Liver (tissue), 9 donors: ENCODE measurements around the gene B3GAT2. TPM values are rescaled to one million over a fixed set of nuclear protein-coding genes. Genes with fewer than 3 reads are reported as not detected.

Experiments
- DNase-seq: peaks from one replicate; pipeline ENCODE4 v3.0.0-alpha.2; 2017; ENCODE audit warnings: low spot score
- H3K27ac ChIP-seq, 2 donors: one replicate each; pipeline ENCODE4 v1.7.0; 2013; ENCODE audit warnings: inconsistent platforms in 2 of 2, low read length in 2 of 2, control low read depth in 1 of 2, low read depth in 1 of 2, mild to moderate bottlenecking in 1 of 2
- H3K27me3 ChIP-seq, 4 donors: one replicate each; pipeline versions ENCODE4 v1.6.1 to v1.7.0; 2013; ENCODE audit warnings: low read length in 3 of 4, inconsistent platforms in 1 of 4, mild to moderate bottlenecking in 1 of 4, moderate library complexity in 1 of 4; ENCODE audit not compliant: control insufficient read depth in 4 of 4, insufficient read depth in 4 of 4
- H3K36me3 ChIP-seq, 4 donors: one replicate each; pipeline versions ENCODE4 v1.6.1 to v1.7.0; 2013; ENCODE audit warnings: low read length in 3 of 4, mild to moderate bottlenecking in 3 of 4, low read depth in 1 of 4, moderate library complexity in 1 of 4; ENCODE audit not compliant: control insufficient read depth in 4 of 4, insufficient read depth in 3 of 4
- H3K4me1 ChIP-seq, 4 donors: one replicate each; pipeline versions ENCODE4 v1.6.1 to v1.7.0; 2013; ENCODE audit warnings: low read length in 3 of 4, mild to moderate bottlenecking in 3 of 4, moderate library complexity in 1 of 4; ENCODE audit not compliant: control insufficient read depth in 4 of 4, insufficient read depth in 4 of 4
- H3K4me3 ChIP-seq, 3 donors: one replicate each; pipeline versions ENCODE4 v1.6.1 to v1.7.0; 2013; ENCODE audit warnings: low read length in 3 of 3, control low read depth in 1 of 3, low read depth in 1 of 3, mild to moderate bottlenecking in 1 of 3
- H3K9ac ChIP-seq, 2 donors: one replicate each; pipeline ENCODE4 v1.7.0; 2013; ENCODE audit warnings: low read length in 2 of 2, mild to moderate bottlenecking in 2 of 2, moderate library complexity in 2 of 2, control low read depth in 1 of 2, low read depth in 1 of 2
- H3K9me3 ChIP-seq, 4 donors: one replicate each; pipeline versions ENCODE4 v1.6.1 to v1.7.0; 2013; ENCODE audit warnings: low read length in 3 of 4; ENCODE audit not compliant: control insufficient read depth in 4 of 4
- EGR1 ChIP-seq, 2 donors: IDR thresholded peaks; 2 replicates each; pipeline ENCODE4 v1.6.1; 2016 to 2018; ENCODE audit warnings: antibody characterized with exemption in 2 of 2, low read depth in 2 of 2
- FOXA1 ChIP-seq: IDR thresholded peaks from 2 replicates; pipeline ENCODE4 v1.6.1; 2016; ENCODE audit warnings: antibody characterized with exemption
- FOXA2 ChIP-seq: IDR thresholded peaks from 2 replicates; pipeline ENCODE4 v1.6.1; 2016; ENCODE audit warnings: antibody characterized with exemption
- GABPA ChIP-seq, 2 donors: IDR thresholded peaks in 1 of 2; conservative IDR thresholded peaks in 1 of 2; 2 replicates each; pipeline ENCODE4 v1.6.1; 2016; ENCODE audit warnings: antibody characterized with exemption in 2 of 2, mild to moderate bottlenecking in 1 of 2, moderate library complexity in 1 of 2
- HNF4A ChIP-seq, 2 donors: conservative IDR thresholded peaks; 2 replicates each; pipeline ENCODE4 v1.6.1; 2016; ENCODE audit warnings: antibody characterized with exemption in 2 of 2, mild to moderate bottlenecking in 2 of 2
- HNF4G ChIP-seq: IDR thresholded peaks from 2 replicates; pipeline ENCODE4 v1.6.1; 2016; ENCODE audit warnings: antibody characterized with exemption
- JUND ChIP-seq, 2 donors: IDR thresholded peaks; 2 replicates each; pipeline ENCODE4 v1.6.1; 2016; ENCODE audit warnings: antibody characterized with exemption in 2 of 2
- RAD21 ChIP-seq, 2 donors: IDR thresholded peaks; 2 replicates each; pipeline ENCODE4 v1.6.1; 2016; ENCODE audit warnings: antibody characterized with exemption in 2 of 2, mild to moderate bottlenecking in 2 of 2
- RXRA ChIP-seq, 2 donors: IDR thresholded peaks; 2 replicates each; pipeline ENCODE4 v1.6.1; 2017 to 2018; ENCODE audit warnings: antibody characterized with exemption in 2 of 2, mild to moderate bottlenecking in 1 of 2
- SP1 ChIP-seq: IDR thresholded peaks from 2 replicates; pipeline ENCODE4 v1.6.1; 2018; ENCODE audit warnings: antibody characterized with exemption, mild to moderate bottlenecking
- TAF1 ChIP-seq: conservative IDR thresholded peaks from 2 replicates; pipeline ENCODE4 v1.6.1; 2016; ENCODE audit warnings: antibody characterized with exemption, mild to moderate bottlenecking
- YY1 ChIP-seq: IDR thresholded peaks from 2 replicates; pipeline ENCODE4 v1.6.1; 2016; ENCODE audit warnings: antibody characterized with exemption, mild to moderate bottlenecking
- WGBS: extraction: QIAGEN DNeasy Blood & Tissue Kit; methylation state at CpG from one replicate; pipeline ENCODE4 v1.1.7; 2013; 5-methylcytosine and 5-hydroxymethylcytosine counted together
- polyA plus RNA-seq, 2 donors: library from polyadenylated mRNA; stranded (reverse) in 1 of 2; unstranded in 1 of 2; fragments of 200-250 nt in 1 of 2; fragments of >200 nt in 1 of 2; fragmentation: Nextera tagmentation in 1 of 2; extraction: Ambion mirVana in 1 of 2; gene quantifications; one replicate each; pipeline versions ENCODE4 v1.2.1 to v1.2.3, GENCODE V29; 2013 to 2015
- total RNA-seq, 2 donors: library from RNA; depleted of rRNA; stranded (reverse); fragments of >200 nt; gene quantifications; one replicate each; pipeline ENCODE4 v1.2.3, GENCODE V29; 2014
- TF ChIP-seq, protein P1 (sequence below): IDR thresholded peaks from 2 replicates; pipeline ENCODE4 v1.6.1; 2016; ENCODE audit warnings: antibody characterized with exemption
- TF ChIP-seq, protein P2 (sequence below): fragments of 150-350 bp; IDR thresholded peaks from 2 replicates; pipeline ENCODE4 v1.5.1; 2017; ENCODE audit warnings: improper control_type of control experiment, low read depth, low read length; ENCODE audit not compliant: missing input control
- TF ChIP-seq, protein P3 (sequence below): IDR thresholded peaks from 2 replicates; pipeline ENCODE4 v1.6.1; 2016; ENCODE audit warnings: antibody characterized with exemption
- TF ChIP-seq, protein P4 (sequence below): IDR thresholded peaks from 2 replicates; pipeline ENCODE4 v1.6.1; 2016; ENCODE audit warnings: antibody characterized with exemption
- donor health status: healthy.
- donor health status: healthy.
- donor health status: healthy.
- donor health status: healthy.
- donor health status: healthy.

The B3GAT2 gene
- total and polyA plus RNA-seq, 4 donors: under 0.01 to 0.97 (median 0.36) TPM

DNA sequence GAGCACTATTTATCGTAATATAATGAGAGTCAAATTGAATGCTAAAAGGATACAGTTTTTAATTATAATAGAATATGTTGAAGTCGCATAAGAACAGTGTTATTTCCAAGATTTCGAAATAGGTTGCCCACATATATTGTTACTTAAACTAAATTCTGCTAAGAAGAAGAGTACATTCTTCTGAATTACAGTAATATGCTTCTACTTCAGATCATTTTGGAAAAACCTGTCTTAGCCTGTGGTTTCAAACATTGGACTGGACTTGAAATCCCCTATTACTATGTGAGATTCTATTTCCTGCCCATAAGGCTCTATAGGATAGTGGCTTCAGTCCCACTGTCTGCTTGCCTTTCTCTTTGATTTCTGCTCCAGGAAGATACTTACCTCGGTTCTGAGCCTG lies 137.2 kb downstream of the B3GAT2 start:
- no peak overlapping the region for H3K4me3 ChIP-seq
- H3K27ac ChIP-seq: no peak overlapping the region
- H3K9ac ChIP-seq: no peak overlapping the region
- peaks cover 0 to 8% (median 4%) of the 10 kb centered on the region in 4 donors for H3K4me1 ChIP-seq
- no peaks in the 10 kb centered on the region for H3K27me3 ChIP-seq
- DNase-seq: no peak
- no peaks in the 10 kb centered on the region for H3K36me3 ChIP-seq
- TF ChIP-seq YY1: no peak
- no peak for TF ChIP-seq TAF1
- TF ChIP-seq FOXA1: no peak
- no peak for TF ChIP-seq HNF4A (conservative IDR thresholded peaks at IDR 0.05)
- TF ChIP-seq GABPA (IDR thresholded peaks at IDR 0.05 in 1 of 2, conservative IDR thresholded peaks at IDR 0.05 in 1 of 2): no peak
- no peak for TF ChIP-seq SP1
- TF ChIP-seq, protein P1, sequence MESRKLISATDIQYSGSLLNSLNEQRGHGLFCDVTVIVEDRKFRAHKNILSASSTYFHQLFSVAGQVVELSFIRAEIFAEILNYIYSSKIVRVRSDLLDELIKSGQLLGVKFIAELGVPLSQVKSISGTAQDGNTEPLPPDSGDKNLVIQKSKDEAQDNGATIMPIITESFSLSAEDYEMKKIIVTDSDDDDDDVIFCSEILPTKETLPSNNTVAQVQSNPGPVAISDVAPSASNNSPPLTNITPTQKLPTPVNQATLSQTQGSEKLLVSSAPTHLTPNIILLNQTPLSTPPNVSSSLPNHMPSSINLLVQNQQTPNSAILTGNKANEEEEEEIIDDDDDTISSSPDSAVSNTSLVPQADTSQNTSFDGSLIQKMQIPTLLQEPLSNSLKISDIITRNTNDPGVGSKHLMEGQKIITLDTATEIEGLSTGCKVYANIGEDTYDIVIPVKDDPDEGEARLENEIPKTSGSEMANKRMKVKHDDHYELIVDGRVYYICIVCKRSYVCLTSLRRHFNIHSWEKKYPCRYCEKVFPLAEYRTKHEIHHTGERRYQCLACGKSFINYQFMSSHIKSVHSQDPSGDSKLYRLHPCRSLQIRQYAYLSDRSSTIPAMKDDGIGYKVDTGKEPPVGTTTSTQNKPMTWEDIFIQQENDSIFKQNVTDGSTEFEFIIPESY: no peak
- TF ChIP-seq RAD21 (IDR thresholded peaks at IDR 0.05): no peak
- no peak for TF ChIP-seq RXRA (IDR thresholded peaks at IDR 0.05)
- TF ChIP-seq EGR1 (IDR thresholded peaks at IDR 0.05; ENCODE audit: low read depth in 2 of 2): no peak
- no peak for TF ChIP-seq FOXA2
- TF ChIP-seq, protein P2, sequence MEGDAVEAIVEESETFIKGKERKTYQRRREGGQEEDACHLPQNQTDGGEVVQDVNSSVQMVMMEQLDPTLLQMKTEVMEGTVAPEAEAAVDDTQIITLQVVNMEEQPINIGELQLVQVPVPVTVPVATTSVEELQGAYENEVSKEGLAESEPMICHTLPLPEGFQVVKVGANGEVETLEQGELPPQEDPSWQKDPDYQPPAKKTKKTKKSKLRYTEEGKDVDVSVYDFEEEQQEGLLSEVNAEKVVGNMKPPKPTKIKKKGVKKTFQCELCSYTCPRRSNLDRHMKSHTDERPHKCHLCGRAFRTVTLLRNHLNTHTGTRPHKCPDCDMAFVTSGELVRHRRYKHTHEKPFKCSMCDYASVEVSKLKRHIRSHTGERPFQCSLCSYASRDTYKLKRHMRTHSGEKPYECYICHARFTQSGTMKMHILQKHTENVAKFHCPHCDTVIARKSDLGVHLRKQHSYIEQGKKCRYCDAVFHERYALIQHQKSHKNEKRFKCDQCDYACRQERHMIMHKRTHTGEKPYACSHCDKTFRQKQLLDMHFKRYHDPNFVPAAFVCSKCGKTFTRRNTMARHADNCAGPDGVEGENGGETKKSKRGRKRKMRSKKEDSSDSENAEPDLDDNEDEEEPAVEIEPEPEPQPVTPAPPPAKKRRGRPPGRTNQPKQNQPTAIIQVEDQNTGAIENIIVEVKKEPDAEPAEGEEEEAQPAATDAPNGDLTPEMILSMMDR: no peak
- TF ChIP-seq JUND (IDR thresholded peaks at IDR 0.05): no peak
- TF ChIP-seq, protein P3, sequence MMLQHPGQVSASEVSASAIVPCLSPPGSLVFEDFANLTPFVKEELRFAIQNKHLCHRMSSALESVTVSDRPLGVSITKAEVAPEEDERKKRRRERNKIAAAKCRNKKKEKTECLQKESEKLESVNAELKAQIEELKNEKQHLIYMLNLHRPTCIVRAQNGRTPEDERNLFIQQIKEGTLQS: no peak
- TF ChIP-seq, protein P4, sequence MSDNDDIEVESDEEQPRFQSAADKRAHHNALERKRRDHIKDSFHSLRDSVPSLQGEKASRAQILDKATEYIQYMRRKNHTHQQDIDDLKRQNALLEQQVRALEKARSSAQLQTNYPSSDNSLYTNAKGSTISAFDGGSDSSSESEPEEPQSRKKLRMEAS: no peak
- no peaks in the 10 kb centered on the region for H3K9me3 ChIP-seq
- WGBS: 97% methylated on average over 4 of the region's 4 CpGs

DNA sequence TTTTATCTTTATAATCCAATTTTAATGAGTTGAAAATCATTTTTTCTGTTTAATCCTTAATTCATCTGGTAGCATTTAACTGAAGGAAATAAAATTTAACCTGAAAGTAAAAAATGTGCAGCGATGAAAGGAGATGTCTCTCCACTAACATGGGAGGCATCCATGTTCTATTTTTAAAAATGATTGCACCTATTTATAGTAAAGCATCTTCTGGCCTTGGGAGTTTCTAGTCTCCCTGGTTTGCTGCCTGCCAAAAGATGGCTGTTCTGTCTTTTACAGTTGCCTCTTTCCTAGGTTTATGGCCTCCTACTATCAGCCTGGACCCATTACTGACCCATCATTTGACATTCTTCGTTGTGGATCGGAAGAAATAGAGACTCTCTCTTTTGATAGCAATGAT lies 143.0 kb downstream of the B3GAT2 start:
- no peaks in the 10 kb centered on the region for H3K27me3 ChIP-seq
- H3K4me1 ChIP-seq: no peaks in the 10 kb centered on the region
- H3K9ac ChIP-seq: no peak overlapping the region
- no peaks in the 10 kb centered on the region for H3K9me3 ChIP-seq
- no peak overlapping the region for H3K27ac ChIP-seq
- no peak for DNase-seq
- H3K4me3 ChIP-seq: no peak overlapping the region
- TF ChIP-seq RAD21 (IDR thresholded peaks at IDR 0.05) (no peak), YY1 (no peak)
- TF ChIP-seq, protein P4: no peak
- H3K36me3 ChIP-seq: peaks cover 0 to 7% (median under 1%) of the 10 kb centered on the region in 4 donors
- 84% methylated on average over 3 of the region's 3 CpGs for WGBS

DNA sequence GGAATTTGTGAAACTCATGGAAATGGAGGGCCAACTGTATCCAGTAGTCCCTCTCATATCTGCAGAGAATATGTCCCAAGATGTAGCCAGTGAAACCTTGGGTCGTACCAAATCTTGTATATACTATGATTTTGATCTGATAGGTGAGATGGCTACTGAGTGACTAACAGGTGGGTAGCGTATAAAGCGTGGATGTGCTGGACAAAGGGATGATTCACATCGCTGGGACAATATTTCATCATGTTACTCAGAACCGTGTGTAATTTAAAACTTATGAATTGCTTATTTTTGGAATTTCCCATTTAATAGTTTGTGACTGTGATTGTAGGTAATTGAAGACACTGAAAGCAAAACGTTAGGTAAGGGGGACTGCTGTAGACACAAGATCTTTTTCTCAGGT lies 145.1 kb downstream of the B3GAT2 start:
- Histone ChIP-seq H3K27ac (no peak overlapping the region), H3K4me1 (no peaks in the 10 kb centered on the region), H3K9me3 (no peaks in the 10 kb centered on the region), H3K9ac (no peak overlapping the region), H3K4me3 (no peak overlapping the region), H3K27me3 (no peaks in the 10 kb centered on the region), H3K36me3 (peaks cover 0 to 7% (median under 1%) of the 10 kb centered on the region in 4 donors)
- no peak for DNase-seq
- no peak for TF ChIP-seq HNF4G
- no peak for TF ChIP-seq RAD21 (IDR thresholded peaks at IDR 0.05)
- no peak for TF ChIP-seq EGR1 (IDR thresholded peaks at IDR 0.05; ENCODE audit: low read depth in 2 of 2)
- WGBS: 93% methylated on average over 6 of the region's 6 CpGs
